ENCODE measurements around the gene MEI1.

Gene MEI1

DNA sequence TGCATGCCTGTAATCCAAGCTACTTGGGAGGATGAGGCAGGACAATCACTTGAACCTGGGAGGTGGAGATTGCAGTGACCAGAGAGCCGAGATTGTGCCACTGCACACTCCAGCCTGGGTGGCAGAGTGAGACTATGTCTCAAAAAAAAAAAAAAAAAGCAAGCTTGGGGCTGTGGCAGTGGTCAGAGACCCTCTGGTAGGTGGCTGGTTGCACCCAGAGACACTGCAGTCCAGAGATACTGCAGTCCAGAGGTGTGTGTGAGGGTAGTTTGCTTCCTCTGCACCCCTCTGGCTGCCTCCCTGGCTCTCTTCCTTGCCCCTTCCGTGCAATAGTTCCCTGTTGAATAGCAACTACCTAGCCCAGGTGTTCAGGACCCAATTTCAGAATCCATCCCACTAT is 99.4 kb downstream of the MEI1 start:
- no peak for DNase-seq

DNA sequence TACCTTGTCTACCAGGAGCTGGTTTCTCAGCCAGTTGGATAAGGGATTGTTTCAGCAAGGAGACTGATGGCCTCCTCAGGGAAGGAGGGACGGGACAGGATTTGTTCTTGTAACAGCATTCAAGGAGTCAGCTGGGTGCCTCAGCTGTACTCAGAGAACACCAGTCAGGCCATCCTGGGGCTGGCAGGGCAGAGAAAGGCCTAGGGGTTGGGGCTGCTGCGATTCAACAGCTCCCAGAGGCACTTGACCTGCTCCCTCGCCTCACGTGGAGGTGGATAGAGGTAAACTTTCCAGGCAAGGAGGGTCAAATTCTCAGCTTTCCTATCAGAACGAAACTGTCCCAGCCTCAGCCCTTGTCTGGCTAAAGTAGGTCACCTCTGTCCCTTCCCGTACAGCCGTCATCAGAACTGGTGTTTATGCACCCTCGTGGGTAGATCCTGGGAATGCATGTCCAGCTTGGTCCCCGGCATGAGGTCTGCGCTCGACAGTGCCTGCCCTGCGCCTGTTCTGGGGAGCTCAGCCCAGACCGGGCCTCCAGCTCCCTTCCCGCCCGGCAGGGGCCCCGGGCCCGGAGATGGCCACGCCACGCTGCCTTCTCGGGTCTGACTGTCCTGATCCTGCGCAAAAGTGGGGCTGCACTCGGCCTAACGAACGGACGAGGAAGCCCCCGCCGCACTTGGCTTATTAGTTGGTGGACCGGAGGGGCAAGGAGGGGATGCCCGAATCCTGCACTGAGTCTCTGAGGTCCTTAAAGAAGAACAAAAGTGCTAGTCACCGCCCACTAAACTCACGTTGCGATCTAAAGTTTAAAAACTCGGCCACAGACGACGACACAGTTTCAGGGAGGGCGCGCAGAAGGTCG is 100.4 kb downstream of the MEI1 start:
- peak; percentile 9 for DNase-seq

DNA sequence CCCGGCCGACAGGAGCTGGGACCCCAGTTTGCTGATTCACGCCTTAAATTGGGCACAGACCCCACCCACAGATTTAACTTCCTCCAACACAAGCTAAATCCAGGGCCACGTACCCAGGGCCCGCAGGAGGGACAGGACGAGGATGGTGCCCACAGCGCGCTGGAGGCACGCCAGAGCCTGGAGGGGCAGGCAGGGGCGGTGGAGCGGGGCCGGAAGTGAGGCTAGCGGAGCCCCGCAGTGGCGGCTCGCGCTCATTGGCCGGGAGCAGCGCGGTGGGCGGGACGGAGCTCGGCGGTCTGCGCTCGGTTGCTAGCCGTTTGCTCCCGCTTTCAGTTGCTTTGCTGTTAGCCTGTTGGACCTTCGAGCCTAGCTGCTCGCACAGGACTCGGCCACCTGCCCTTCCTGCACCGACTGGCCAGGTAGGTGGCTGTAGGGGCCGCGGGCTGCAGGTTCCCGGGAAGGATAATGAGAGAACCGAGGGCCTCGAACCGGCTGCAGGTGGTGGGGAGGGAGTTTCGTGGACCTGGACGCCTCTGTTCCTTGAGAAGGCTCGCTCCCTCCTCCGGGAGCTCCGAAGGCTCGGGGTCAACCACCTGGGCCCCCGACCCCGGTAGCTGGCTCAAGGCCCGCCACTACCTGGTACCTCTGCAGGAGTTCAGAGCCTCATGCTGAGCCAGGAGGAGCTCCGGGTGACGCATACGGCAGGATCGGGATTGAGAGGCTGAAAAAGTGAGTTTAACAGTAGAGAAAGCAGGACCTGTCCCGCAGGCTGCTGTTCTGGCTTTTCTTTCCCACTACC is 101.2 kb downstream of the MEI1 start, which contains the start of gene CCDC134:
Gene CCDC134 (plus strand): TSS at position 332 of the 799 bp plus-strand sequence. CDS start 8,212 bp downstream, outside the sequence.
- peak; percentile 93 for DNase-seq

DNA sequence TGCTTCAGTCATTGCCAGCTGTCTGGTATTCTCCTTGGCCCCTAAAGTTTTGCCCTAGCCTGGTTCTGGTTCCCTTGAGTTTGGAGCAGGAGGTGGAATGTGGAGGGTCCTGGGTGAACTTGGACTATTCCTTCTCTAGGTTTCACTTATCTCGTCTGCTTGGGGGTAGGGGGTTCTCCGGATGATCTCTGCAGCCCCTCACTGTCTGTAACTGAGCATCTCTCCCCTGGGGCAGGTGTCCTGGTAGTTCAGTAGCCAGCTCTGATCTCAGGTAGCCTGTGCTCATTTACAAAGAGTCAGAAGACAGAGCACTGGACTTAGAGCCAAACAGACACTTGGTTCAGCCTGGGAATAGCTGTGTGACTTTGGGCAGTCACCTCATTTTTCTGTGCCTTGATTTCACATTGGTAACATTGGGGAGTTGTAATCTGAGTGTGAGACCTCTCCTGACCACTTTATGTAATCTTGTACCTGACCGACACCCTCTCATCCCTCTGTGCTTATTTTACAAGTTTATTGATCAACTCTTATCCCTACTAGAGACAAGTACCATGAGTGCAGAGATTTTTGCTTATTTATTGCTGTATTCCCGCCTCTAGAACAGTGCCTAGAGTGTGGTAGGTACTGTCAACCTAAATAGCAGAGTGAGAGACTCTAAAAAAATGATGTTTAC is 102.0 kb downstream of the MEI1 start:
- no peak for DNase-seq

DNA sequence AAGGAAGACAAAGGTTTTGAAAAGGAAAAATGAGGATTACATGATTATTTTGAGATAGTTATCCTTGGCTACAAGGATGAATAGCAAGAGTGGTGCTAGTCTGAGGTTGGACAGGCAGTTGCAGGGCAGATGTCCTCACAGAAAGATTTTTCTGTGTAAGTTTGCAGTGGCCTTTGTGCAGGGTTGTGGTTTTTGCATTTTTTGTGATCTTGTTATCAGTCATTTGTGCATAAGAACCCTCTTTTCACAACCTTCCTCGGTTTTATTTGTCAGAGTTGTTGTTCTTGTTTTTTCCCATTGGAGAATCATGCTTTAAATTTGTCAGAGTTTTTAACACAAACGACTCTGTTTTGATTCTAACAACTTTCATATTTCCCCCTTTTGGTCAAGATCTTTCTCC is 102.6 kb downstream of the MEI1 start:
- DNase-seq: no peak

DNA sequence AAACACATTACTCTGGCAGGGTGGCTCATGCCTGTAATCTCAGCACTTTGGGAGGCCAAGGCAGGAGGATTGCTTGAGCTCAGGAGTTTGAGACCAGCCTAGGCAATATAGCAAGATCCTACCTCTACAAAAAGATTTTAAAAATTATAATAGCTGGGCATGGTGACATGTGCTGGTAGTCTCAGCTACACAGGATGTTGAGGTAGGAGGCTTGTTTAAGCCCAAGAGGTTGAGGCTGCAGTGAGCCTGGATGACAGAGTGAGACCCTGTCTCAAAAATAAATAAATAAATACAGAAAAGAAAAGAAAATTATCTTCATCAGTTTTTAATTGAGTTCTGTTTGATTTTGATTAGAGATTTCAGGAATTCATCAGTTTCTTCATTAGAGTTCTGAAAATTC is 106.3 kb downstream of the MEI1 start:
- DNase-seq: no peak

DNA sequence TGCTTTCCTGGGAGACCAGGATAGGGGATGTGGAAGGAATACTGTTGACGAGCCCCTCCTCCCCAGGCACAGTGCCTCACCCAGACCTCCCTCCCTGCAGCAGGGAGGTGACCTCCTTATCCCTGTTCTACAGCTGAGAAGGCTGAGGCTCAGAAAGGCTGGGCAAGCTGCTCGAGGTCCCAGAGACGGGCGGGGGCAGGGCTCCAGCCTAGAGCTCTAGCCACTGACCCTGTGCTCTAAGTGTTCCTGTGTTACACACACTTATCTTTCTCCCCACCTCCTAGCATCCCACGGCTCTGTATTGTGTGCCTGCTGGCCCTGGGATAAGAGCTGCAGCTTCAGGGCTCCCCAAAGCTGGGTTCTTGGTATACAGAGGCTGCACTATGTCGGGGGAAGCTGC is 109.1 kb downstream of the MEI1 start:
- no peak for DNase-seq

DNA sequence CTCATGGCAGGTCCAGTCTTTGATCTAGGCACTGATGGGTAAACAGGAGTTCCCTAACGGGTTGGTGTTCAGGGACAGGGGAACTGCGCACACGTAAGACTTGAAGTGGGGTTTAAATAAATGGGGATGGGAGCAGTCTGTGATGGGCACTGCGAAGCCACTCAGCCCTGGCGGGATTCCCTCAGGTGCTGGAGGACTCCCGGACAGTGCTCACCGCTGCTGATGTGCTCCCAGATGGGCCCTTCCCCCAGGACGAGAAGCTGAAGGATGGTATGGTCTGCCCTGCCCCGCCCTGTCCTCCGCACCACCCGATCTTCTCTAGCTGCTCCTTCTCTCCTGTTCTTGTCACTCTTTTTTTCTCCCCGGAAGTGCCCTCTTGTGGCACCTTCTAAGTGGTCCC is 110.7 kb downstream of the MEI1 start:
- no peak for DNase-seq

DNA sequence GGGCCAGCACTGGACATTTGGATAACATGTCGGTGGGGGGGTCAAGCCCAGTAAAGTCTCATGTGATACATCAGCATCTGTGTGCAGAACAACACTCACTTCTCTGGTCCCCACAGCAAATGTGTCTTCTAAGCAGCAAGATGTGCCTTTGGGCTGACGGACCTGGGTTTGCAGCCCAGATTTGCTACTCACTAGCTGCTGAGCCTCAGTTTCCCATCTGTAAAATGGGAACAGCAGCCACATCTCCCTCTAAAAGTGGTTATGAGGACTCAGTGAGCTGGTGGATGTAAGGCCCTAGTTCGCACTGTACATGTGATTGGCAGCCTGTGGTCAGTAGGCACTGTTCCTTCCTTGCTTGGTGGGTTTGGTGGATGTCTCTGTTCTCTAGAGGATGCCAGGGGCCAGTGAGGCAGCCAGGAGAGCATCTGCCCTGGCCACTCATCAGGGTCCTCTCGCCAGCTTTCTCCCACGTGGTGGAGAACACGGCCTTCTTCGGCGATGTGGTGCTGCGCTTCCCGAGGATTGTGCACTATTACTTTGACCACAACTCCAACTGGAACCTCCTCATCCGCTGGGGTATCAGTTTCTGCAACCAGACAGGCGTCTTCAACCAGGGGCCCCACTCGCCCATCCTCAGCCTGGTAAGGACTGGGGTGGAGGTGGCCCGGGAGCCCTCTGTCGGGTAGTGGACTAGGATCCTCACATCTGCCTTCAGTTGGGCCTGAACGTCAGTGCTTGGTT is 113.7 kb downstream of the MEI1 start:
- DNase-seq: no peak

DNA sequence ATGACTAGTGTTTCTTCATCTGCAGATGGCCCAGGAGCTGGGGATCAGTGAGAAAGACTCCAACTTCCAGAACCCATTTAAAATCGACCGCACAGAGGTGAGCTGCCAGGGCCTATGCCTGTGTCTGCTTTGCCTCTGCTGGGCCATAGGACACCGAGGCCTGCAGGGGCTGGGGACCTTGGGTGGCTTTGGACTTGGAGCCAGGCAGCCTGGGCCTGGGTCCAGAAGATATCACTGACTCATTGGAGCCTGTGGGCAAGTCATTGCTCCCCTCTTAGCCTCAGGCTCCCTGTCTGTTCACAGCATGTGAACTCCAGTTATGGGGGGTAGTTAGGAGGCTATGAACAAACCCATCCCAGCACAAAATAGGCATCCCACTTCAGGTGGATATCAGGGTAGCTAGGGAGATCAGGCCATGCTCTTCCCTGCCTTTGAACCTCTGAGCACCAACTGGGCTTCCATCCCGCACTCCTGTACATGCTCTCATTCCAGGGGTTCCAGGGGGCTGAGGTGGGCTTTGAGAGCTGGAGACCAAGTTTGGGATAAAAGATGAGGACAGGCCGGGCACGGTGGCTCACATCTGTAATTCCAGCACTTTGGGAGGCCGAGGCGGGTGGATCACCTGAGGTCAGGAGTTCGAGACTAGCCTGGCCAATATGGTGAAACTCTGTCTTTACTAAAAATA is 114.6 kb downstream of the MEI1 start:
- DNase-seq: no peak

DNA sequence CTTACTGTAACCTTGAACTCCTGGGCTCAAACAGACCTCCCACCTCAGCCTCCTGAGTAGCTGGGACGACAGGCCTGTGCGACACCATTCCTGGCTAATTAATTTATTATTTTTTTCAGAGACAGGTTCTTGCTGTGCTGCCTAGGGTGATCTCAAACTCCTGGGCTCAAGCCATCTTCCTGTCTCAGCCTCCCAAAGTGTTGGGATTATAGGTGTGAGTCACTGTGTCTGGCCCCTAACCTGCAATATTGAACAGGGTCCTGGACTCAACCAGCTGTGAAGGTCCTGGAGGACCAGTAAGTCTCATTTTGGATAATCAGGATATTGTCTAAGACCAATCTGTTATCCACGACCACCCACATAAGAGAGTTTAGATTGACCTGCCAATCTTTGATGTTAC is 116.4 kb downstream of the MEI1 start:
- DNase-seq: no peak

DNA sequence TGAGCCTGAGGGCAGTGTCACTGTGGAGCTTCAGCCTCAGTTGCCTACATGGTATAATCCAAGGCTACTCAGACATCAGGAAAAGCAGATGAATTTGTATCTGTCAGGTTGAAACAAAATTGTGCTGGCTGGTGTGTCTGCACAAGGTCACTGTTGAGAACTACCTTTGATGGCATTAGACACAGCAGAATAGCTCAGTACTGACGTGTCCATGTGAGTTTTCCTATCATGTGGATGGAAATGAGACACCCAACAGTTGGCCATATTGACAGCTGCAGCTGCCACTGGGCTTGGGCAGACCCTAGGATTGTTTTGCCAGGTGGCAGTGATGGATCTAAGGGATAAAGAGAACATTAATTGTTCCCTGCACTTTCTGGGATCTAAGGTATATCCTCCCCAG is 116.9 kb downstream of the MEI1 start:
- no peak for DNase-seq

DNA sequence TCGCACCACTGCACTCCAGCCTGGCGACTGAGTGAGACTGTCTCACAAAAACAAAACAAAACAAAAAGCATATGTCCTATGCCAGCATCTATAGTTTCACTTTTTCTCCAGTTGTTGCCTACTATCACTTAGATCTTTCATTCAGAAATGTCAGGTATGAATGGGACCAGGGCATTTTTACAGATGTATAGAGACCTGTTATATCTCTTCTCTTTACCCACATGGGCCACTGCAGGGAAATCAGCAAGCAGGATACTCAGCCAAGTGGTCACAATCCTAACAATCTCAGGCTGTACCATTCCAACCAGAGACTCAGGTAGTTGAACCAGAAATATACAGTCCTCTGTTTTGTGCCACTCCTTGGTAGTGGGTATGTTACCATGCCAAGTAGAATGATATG is 117.6 kb downstream of the MEI1 start:
- no peak for DNase-seq

DNA sequence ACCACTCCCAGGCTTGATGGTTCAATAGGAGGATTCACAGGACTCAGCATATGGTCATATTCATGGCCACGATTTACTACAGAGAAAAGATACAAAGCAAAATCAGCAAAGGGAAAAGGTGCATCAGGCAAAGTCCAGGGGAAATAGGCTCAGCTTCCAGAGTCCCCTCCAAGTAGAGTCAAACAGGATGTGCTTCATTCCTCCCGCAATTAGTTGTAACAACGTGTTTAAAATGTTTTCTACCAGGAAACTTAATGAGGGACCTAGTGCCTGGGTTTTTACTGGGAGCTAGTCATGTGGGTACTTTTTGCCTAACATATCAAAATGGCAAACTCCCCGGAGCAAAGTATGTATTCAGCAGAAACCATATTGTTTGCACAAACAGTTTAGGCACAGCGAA is 118.7 kb downstream of the MEI1 start:
- DNase-seq: no peak

DNA sequence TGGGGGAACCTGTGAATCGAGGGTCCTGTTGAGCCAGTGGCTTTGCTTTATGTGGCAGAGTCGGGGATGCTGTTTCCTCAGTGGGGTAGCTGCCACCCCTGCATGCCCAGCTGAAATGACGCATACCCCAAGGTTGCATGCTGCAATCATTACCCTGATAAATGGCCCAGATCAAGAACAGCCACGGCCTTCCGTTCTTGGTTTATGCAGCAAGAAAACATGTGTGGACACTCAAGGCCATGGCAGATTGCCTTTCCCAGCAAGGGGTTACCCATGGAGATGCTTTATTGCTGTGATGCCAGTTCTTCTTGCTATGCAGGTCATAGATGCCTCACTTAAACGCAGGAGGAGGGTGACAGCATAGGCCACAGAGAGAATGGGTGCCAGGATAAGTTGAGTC is 119.3 kb downstream of the MEI1 start:
- DNase-seq: no peak

DNA sequence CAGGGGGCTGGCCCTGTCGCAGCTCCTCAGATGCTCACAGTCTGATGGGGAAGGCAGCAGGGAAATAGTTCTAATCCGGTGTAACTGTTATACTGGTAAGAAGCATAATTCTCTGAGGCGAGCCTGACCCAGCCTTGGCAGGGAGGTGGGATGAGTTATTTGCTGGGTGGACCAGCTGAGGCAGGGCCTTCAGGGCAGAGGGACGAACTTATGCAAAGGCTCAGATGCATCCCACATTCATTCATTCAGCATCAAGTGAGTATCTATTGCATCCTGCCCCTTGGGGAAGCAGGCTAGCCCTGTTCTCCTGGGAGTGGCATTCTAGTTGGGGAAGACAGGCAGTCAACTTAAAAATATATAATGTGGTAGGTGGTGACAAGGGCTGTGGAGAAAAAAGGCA is 120.0 kb downstream of the MEI1 start:
- DNase-seq: no peak

DNA sequence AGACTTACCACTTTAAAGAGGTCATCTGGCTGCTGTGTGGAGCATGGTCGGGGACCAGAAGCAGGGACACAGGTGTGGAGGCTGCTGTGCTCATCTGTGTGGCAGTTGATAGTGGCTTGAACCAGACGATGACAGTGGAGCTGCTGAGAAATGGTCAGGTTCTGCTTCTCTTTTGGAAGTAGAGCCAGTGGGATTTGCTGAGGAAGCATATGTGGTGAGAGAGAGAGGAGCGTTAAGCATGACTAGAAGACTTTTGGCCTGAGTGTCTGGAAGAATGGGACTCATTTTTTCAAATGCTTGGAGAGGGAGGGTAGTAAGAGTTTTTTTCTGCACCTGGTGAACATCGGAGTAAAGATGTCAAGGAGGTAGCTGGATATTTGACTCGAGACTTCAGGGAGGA is 121.1 kb downstream of the MEI1 start:
- no peak for DNase-seq

DNA sequence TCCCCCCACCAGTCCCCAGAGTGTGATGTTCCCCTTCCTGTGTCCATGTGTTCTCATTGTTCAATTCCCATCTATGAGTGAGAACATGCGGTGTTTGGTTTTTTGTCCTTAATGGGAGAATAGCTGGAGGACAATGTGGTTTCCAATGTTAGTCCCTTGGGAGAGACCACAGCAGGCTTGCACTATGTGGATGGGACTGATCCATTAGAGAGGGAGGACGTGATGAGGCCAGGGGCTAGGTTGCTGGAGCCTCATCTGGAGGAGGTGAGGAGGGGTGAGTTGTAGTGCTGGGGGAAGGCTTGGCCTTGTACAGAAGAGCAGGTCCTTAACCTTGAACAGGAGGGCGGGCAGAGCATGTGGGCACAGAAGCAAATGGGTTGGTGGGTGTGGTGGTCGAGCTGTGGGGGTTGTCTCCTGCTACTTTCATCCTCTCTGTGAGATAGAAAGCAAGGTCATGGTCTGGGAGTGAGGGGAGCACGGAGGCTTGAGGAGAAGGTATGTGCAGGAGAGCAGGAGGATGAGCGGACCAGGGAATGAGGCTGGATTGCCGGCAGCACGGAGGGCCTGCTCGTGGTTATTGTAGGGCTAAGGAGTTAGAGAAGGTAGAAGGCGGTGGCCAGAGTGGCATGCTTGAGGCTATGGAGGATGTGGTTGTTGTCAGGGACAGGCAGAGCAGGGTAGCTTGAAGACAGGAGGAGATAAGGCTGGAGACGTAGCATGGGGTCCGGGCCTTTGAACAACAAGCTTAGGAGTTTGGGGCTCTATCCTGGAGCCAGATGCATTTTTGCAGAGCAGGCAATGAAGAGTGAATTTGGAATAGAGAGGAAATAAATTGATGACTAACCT is 122.4 kb downstream of the MEI1 start:
- no peak for DNase-seq

DNA sequence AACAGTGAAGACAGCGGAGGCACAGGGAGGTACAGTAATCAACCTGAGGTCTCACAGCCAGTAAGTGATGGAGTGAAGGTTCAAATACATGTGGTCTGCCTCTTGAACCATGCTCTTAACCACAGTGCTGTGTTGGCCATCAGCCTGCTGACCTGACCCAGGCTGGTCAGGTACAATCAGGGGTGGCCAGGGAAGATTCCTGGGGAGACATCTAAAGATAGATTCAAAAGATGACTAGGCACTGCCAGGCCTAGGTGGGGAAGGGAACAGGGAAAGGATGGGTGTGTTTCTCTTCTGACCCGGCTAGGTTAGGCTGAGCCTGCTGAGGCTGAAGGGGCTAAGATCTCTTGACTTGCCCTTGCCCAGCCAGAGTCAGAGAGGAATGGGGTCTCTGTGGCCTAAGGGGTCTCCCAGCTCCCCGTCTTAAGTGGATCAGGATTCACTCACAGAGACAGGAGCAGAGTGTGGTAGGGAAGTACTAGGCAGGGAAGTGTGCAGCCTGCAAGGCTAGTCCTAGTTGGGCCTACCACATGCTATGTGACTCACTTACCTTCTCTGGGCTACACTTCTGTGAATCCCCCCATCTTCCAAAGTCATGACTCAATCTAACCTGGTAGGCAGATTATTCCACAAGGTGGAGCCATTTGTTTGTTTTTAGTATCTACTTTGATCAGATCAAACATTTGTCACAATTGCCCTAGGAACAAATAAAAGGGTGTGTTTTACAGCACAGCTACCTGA is 123.2 kb downstream of the MEI1 start:
- DNase-seq: peak; percentile 39

DNA sequence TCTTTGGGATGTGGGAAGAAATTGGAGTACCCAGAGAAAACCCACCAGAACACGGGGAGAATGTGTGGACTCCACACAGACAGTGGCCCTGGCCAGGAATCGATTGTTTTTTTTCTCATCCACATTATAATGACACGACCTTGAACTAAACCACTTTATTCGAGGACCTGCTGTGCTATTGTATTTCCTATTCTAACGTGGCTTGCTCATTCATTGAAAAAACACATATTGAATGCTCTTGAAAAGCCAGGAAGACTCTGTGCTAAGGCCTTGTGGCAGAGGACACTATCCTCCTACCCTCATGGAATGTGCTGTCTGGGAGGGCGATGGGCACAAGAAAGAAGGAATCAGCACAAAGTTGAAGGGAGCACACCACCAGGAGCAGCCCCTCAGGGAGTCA is 124.5 kb downstream of the MEI1 start:
- DNase-seq: no peak

DNA sequence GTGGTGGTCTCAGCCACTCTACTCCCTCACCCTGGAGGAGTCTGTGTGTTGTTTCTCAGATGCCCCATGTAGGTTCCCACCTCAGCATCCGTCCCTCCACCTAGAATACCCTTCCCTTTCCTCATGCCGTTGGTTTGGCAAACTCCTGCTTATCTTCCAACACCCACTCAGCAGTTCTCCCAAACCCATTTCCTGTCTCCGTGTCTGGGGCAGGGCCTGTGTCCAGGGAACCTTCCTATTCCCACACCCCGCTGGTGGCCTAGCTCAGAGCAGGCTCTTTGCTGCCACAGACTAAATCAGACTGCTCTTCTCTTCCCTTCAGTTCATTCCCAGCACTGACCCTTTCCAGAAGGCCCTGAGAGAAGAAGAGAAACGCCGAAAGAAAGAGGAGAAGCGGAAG is 126.1 kb downstream of the MEI1 start:
- DNase-seq: no peak
